Kasumi-1 (cell line): ENCODE results near the gene ASXL1.
A peak's percentile ranks its signal among the peaks of the same experiment; 100 is the strongest.
"Not testable (repeated sequence)": the region's sequence is repeated elsewhere in the genome, so short reads cannot be mapped to it uniquely, and the experiment has no call there.

ENCODE experiments used
- DNase-seq, 2 experiments: peaks; one replicate each; lab custom pipeline; 2025; lab: John Stamatoyannopoulos, UW

ASXL1 gene

DNA sequence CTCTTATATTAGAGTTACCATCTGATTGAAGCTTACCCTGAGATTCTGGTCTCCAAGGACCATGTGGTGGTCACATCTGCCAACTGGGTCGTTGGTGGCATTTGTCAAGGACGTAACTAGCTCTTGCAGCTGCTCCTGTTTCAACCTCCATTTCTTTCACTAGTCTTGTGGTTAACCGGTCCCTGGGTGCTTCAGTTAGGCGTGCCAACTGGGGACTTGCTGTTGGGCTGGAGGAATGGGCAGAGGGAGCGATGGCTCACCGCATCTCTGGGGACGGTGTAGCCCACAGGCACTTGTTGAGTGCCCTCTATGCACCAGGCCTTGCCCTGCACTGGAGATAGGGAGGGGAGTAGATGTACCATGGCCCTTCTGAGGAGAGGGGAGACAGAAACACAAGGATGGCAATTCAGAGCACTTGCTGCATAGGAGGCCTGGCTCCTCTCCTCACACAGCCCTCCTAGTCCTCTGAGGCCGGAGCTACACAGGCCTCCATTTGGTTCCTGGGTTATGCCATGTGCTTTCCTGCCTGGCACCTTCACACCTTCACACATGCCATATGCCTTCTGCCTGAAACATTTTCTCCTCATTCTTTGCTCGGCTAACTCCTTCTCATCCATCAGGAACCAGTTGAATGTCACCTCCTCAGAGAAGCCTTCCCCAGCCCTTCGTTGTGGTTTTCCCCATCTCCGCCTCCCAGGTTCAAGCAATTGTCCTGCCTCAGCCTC, 20.0 kb upstream of the ASXL1 start:
- no peak for DNase-seq

DNA sequence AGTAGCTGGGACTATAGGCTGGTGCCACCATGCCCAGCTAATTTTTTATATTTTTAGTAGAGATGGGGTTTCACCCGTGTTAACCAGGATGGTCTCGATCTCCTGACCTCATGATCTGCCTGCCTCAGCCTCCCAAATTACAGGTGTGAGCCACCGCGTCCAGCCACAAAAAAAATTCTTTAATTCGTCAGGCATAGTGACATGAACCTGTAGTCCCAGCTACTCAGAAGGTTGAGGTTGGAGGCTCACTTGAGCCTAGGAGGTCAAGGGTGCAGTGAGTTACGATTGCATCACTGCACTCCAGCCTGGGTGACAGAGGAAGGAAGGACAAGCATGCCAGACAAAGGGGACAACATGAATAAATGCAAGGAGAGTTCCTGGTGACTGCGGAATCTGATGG, 19.5 kb upstream of the ASXL1 start:
- DNase-seq: no peak

DNA sequence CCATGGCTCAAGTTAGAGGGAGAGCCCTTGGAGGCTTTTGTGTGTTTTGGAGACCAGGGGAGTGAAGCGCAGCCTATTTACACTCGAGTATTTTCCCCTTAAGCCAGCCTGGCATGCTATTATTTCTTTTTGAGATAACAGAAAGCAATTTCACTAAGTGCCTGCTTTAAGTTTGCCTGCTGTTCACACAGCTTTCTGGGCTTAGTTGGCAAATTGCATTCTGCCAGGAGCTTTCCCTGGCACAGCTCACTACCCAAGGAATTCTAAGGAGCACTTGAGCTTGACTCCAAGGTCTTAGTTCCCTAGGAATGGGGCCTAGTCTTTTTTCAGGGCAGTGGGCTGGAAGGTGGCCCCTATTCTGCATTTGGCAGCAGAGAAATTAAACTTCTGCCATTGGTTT, 19.0 kb upstream of the ASXL1 start:
- no peak for DNase-seq

DNA sequence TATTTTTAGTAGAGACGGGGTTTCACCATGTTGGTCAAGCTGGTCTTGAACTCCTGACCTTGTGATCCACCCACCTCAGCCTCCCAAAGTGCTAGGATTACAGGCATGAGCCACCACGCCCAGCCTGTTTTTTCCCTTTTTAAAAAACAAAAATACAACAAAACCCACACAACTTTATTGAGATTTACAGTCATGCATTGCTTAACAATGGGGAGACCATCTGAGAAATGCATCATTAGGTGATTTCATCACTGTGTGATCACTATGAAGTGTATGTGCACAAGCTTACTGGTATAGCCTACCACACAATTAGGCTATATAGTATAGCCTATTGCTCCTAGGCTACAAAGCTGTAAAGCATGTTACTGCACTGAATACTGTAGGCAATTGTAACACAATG, 17.1 kb upstream of the ASXL1 start:
- not testable (repeated sequence) for DNase-seq

DNA sequence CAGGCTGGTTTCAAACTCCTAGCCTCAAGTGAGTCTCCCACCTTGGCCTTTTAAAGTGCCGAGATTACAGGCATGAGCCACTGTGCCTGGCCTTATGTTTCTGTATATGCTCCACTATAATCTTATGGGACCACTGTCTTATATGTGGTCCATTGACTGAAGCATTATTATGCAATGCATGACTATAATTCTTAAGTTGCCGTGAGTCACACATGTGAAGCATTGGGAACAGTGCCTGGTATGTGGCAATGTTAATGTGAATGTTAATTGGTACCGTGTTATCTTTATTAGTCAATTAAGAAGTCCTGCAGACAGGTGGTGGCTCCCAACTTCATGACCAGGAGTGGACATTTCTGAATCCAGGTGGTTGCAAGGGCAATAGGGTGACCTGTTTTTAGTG, 14.7 kb upstream of the ASXL1 start:
- no peak for DNase-seq

DNA sequence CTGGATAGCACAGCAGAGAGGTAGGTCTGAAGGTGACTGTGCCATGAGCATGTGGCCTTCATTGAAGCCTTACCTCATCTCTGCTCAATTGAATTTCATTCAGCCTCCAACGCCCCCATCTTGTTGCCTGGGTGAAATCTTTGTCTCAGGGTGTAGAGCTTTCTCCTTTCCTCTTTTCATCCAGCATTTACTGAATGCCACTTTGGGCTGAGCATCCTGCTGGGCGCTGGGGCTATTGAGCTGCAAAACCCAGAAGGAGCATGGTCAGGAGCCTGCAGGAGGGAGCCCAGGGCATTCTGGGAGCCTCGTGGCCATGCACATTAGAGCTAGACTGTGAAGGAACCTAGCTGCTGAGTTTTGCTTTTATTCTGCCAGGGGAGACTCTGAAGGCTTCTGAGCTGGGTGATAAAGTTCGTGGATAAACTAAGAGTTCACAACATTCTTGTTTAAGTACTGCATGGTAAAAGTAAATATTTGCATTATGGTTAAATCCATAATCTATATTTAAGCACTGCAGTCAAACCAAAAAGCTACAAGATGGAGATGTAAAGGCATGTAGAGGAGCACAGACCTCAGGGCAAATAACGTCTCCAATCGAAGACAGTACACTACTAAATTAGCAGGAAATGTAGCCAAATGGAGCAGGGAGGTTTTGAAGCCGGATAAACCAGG, 13.2 kb upstream of the ASXL1 start:
- DNase-seq: no peak

GRCh38 chr20:32348207-32348606, 9.9 kb upstream of the ASXL1 start:
- no peak for DNase-seq

GRCh38 chr20:32350421-32350820, 7.7 kb upstream of the ASXL1 start:
- DNase-seq: no peak

DNA sequence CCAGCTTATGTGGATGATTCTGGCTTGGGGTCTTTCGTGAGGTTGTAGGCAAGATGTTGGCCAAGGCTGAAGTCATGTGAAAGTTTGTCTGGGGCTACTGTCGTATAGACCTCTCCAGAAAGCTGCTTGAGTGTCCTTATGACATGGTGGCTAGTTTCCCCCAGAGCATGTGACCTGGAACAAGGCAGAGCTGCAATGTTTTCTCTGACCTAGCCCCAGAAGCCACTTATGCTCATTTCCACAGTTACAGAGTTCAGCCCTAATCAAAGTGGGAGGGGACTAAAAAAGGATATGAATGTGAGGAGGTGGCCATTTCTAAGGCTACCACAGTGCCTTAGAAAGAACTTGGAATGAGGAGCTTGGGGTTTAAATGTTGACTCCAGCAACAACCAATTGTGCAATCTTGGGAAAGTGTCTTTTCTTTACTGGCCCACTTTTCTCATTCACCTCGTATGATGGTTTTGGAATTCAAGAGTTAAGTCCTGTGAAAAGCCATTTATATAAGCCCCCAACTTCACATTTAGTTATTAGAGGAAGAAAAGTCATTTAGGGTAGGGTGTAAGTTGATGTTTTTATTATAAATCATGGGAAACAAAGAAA, 5.9 kb upstream of the ASXL1 start:
- DNase-seq: no peak

DNA sequence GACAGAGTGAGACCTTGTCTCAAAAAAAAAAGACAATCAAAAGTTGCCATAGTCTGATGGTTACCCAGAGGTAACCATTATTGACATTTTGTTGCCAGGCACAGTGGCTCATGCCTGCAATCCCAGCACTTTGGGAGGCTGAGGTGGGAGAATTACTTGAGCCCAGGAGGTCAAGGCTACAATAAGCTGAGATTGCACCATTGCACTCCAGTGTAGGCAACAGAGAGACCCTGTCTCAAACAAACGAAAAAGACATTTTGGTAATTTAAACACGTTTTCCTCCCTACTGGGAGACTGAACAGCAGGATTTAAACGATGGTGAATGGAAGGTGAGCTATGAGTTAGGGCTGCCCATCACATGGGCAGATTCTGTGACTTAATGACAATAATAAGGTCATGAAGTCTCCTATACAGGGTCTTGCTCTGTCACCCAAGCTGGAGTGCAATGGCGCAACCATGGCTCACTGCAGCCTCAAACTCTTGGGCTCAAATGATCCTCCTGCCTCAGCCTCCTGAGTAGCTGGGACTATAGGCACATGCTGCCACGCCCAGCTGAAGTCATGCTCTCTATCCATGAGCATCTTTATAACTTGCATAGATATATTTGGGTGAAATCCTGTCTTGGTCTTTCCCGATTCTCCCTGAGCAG, 4.2 kb upstream of the ASXL1 start:
- DNase-seq: no peak

DNA sequence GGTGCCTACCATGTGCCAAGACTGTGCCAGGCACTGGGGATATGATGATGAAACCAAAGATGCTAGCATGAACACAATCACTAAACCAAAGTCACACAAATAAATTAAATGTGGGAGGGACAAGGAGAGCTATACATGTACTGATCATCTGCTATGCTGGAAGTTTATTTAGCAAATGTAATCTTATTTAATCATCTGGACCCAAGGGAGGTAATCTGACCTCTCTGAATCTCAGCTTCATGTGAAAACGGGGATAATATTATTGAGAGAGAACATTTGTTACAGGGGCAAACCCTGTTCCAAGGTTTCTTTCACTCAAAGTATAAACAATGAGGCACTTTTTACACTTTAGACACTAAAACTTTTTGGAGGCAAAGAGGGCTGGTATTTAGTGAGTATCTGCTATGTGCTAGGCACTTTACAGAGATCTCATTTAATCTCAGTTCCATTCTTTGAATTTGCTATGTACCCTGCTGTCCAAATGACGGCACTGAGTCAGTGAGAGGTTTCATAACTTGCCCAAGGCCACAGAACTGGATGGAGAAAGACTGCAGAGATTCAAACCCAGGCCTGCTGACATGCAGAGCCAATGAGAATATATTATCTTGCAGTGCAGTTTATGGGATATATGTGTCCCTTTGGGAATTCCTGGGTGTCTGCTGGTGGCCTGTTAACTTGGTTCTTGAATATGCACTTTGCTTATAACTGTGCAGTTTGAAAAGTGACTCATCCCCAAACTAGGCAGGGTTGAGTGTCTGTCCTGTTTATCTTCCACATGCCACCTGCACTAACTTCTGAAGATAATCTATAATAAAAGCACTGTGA, 3.3 kb upstream of the ASXL1 start:
- no peak for DNase-seq

DNA sequence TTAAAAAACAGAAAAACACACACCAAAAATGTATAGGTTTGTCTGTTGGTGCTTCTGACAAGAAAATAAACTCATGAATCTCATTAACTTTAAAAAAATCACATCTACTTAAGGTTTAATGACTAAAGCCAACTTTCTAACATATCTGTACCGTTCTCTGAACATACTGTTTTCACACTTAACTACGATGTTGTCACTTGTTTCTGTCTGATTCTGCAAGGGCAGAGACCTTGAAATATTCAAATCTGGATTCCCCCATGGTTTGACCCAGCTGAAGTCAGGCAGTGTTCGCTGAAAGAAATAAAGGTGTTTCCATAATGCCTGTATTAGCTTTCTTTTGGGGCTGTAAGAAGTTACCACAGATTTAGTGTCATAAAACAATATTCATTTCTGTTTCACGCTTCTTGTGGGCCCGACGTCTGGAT, 2.7 kb upstream of the ASXL1 start:
- DNase-seq: no peak

GRCh38 chr20:32355907-32356621, 2.1 kb upstream of the ASXL1 start:
- DNase-seq: not testable (repeated sequence)

GRCh38 chr20:32356622-32357374, 1.3 kb upstream of the ASXL1 start:
- DNase-seq: peak; percentile 40 to 57

GRCh38 chr20:32357375-32357868, 709 bp upstream of the ASXL1 start:
- peak; percentile 49 to 63 for DNase-seq

GRCh38 chr20:32358632-32358882, 426 bp downstream of the ASXL1 start:
- no peak for DNase-seq

GRCh38 chr20:32358883-32359632, 927 bp downstream of the ASXL1 start:
- peak; percentile 61 to 63 for DNase-seq

DNA sequence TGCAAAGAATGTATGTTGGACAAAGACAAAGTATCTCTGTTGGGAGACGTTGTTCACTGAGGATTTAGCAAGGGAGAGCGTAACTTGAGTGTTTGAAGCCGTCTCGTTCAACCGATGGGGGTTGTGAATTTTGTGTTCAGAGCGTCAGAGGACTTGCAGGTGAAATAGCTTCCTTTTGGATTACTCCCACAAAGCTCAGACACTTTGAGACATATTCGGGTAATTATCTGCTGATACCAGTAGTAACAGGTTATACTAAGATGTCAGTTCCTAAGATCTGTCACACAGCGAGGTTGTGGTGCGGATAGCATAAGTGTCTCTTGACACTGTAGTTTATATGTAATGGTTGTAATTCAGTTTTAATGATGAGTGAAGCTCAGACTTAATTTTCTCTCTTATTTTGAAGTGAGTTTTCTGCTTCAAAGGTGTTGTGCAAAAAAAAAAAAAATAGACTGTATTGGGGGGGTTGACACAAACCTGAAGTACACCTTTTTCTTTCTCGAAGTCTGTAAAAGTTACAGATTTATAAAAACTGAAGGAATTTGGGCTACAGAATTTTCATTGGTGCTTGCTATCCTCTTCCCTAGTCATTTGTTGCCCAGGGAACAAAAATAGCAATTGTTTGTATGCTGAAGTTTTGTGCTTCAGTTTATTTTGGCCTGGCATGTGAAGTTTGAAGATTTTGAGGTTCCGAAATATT, 1.7 kb downstream of the ASXL1 start:
- DNase-seq: peak in 1 of 2 experiments; percentile 37

DNA sequence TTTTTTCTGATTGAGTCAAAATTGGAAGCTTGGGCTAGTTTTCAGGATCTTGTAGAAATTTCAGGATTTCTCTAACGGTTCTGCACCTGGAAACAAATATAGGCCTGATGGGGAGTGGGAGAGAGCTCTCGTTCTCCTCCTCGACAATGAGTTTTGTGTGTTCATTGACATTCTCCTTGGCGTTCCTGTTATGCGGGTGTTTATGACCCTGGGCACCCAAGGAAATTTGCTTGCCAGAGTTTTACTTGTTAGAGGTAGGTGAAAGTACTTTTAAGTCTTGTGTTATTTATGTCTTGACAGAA, 2.2 kb downstream of the ASXL1 start:
- DNase-seq: no peak
